ENCODE results near the gene ACSM5.
"Not testable (repeated sequence)": the region's sequence is repeated elsewhere in the genome, so short reads cannot be mapped to it uniquely, and the experiment has no call there.

Gene ACSM5

DNA sequence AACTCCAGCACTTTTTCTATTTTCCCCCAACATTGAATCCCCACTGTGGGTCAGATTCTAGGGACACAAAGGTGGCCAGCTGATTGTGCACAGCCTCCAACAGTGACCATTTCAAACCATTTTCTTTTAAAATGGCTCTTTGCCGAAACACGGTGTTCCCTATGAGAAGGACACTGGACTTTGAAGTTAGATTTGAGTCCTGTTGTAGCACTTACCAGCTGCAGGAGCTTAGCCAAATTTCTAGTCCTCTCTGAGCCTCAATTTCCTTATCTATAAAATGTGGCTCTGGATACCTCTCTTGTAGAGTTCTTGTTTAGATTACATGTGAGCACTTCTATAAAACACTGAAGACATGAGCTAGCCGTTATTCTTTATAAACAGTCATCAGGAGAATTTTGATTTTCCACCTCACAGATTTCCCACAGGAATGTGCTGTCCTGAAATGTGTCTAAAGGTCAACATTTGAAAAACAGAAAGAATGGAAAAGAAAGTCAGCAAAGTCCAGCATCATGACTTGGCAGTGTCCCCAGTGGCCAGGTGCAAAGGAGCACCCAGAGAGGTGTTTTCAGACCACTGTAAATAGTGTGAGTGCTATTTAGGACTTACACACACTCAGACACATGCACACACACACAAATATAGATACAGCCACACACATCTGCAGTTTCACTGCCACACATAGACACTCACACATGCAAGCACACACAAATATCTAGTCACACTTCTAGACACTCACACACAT is 37.5 kb downstream of the ACSM5 start:
- not testable (repeated sequence) for H3K27ac ChIP-seq (ENCODE audit: low read depth, low read length); H3K27me3 ChIP-seq (ENCODE audit: control insufficient read depth, insufficient read depth, low read length); H3K4me1 ChIP-seq (ENCODE audit: control insufficient read depth, insufficient read depth, low read length); H3K4me3 ChIP-seq (ENCODE audit: low read depth, low read length); H3K9ac ChIP-seq (ENCODE audit: low read length); H3K9me3 ChIP-seq (ENCODE audit: control insufficient read depth, insufficient read depth, low read depth, low read length); H3K36me3 ChIP-seq (ENCODE audit: control insufficient read depth, insufficient read depth, low read length)

DNA sequence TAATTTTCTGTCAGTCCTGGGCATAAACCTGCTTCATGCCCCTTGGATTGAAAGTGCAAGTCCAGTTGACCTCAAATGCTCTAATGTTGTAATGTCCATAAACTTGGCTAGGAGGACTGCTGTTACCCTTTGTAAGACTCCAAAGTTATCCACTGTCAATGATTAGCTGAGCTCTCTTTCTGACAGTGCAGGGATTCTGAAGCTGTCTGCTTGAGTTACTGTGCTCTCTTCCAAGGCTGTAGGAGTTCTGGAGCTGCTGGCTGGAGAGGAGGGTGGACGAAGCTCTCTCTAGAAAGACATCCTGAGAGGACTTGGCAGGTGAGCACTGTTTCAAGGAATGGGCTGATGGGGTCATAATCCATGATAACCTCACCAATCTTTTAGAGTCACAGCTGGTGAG is 42.0 kb downstream of the ACSM5 start, which contains the start of gene ACSM2A:
ACSM2A (plus strand) TSS at position 158 of the 400 bp plus-strand sequence. CDS start 8,594 bp downstream, outside the sequence.
- H3K9me3 ChIP-seq (ENCODE audit: control insufficient read depth, insufficient read depth, low read depth, low read length); H3K36me3 ChIP-seq (ENCODE audit: control insufficient read depth, insufficient read depth, low read length); H3K27ac ChIP-seq (ENCODE audit: low read depth, low read length); H3K27me3 ChIP-seq (ENCODE audit: control insufficient read depth, insufficient read depth, low read length); H3K4me3 ChIP-seq (ENCODE audit: low read depth, low read length); H3K9ac ChIP-seq (ENCODE audit: low read length); H3K4me1 ChIP-seq (ENCODE audit: control insufficient read depth, insufficient read depth, low read length): not testable (repeated sequence)

DNA sequence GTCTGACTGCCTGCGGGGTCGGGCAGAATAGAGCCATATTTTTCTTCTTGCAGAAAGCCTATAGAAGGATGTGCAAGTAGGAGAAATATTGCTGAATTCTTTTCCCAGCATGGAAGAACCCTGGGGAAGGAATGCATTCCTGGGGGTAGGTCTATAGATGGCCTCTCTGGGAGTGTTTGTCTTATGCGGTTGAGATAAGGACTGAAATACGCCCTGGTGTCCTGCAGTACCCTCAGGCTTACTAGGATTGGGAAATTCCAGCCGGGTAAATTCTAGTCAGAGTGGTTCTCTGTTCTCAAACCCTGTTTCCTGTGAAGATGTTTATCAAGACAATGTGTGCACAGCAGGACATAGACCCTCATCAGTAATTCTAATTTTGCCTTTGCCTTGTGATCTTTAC is 44.3 kb downstream of the ACSM5 start:
- not testable (repeated sequence) for H3K4me3 ChIP-seq (ENCODE audit: low read depth, low read length); H3K9me3 ChIP-seq (ENCODE audit: control insufficient read depth, insufficient read depth, low read depth, low read length); H3K36me3 ChIP-seq (ENCODE audit: control insufficient read depth, insufficient read depth, low read length); H3K9ac ChIP-seq (ENCODE audit: low read length); H3K4me1 ChIP-seq (ENCODE audit: control insufficient read depth, insufficient read depth, low read length); H3K27me3 ChIP-seq (ENCODE audit: control insufficient read depth, insufficient read depth, low read length); H3K27ac ChIP-seq (ENCODE audit: low read depth, low read length)

DNA sequence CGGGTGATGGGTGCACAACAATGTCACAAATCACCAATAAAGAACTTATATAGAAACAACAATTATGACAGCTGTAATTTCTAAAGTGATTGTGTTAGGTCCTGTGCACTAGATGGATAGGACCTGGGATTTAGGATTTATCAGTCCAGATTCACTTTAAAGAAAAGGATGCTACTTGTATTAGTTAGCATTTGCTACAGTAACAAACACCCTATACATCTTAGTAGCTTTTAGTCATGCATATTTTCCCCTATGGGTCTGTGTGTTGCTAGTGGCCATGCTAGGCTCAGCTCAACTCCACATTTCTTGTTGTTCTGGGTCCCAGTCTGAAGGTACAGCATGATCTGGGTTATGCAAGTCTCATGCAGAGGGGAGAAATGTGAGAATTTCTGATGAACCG is 49.9 kb downstream of the ACSM5 start:
- H3K9ac ChIP-seq (ENCODE audit: low read length); H3K27ac ChIP-seq (ENCODE audit: low read depth, low read length); H3K4me3 ChIP-seq (ENCODE audit: low read depth, low read length); H3K4me1 ChIP-seq (ENCODE audit: control insufficient read depth, insufficient read depth, low read length); H3K36me3 ChIP-seq (ENCODE audit: control insufficient read depth, insufficient read depth, low read length); H3K27me3 ChIP-seq (ENCODE audit: control insufficient read depth, insufficient read depth, low read length); H3K9me3 ChIP-seq (ENCODE audit: control insufficient read depth, insufficient read depth, low read depth, low read length): not testable (repeated sequence)

DNA sequence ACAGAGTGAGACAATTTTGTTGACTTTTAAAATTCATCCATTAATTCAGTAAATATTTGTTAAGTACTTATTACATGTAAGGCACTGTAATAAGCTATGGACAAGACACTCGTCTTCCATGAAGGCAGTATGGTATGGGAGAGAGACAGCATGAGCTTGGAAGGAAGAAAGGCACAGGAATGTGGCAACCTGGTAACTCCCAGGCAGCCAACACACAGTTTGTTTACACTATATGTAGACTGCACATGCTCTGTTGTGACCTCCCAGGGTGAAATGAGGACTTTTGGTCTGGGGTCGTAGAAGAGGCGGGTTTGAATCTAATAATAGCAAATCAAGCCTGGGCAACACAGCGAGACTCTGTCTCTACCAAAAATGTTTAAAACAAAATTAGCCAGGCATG is 51.0 kb downstream of the ACSM5 start:
- H3K27me3 ChIP-seq (ENCODE audit: control insufficient read depth, insufficient read depth, low read length); H3K36me3 ChIP-seq (ENCODE audit: control insufficient read depth, insufficient read depth, low read length); H3K27ac ChIP-seq (ENCODE audit: low read depth, low read length); H3K9ac ChIP-seq (ENCODE audit: low read length); H3K4me1 ChIP-seq (ENCODE audit: control insufficient read depth, insufficient read depth, low read length); H3K9me3 ChIP-seq (ENCODE audit: control insufficient read depth, insufficient read depth, low read depth, low read length); H3K4me3 ChIP-seq (ENCODE audit: low read depth, low read length): not testable (repeated sequence)

DNA sequence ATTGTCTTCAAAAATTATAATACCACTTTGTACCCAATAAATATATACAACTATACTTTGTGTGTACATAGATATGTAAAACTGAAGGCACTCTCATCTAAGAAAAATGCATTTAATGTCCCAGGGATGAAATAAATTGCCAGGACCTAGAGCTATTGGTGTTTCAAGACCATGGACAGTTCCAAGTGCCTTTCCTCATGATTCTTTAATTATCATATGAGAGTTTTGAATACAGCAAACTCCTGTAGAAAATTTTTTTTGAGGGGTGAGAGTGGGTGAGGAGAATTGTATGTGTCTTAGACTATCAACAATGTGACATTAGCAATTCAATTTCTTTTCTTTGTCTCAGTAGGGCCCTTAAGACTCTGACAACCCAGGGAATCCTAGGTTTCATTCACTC is 59.6 kb downstream of the ACSM5 start:
- H3K36me3 ChIP-seq (ENCODE audit: control insufficient read depth, insufficient read depth, low read length); H3K27ac ChIP-seq (ENCODE audit: low read depth, low read length); H3K4me3 ChIP-seq (ENCODE audit: low read depth, low read length); H3K9me3 ChIP-seq (ENCODE audit: control insufficient read depth, insufficient read depth, low read depth, low read length); H3K4me1 ChIP-seq (ENCODE audit: control insufficient read depth, insufficient read depth, low read length); H3K9ac ChIP-seq (ENCODE audit: low read length); H3K27me3 ChIP-seq (ENCODE audit: control insufficient read depth, insufficient read depth, low read length): not testable (repeated sequence)

DNA sequence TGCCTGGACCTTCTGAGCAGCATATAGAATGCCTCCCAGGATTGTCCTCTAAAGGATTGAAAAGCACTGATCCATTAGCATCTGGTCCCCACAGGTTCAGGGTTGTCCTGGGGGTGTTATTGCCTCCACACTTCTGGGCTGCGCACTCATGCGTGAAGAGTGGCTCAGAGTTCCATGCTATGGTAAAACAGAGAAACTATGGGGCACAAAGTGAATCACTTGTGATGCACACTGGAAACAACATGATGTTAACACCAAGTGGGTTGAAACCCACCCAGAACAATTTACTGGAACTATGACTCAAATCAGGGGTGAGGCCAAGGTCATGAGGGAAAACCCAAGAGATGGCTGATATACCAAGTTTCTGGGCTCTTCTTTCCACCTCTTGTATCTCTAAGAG is 60.6 kb downstream of the ACSM5 start:
- not testable (repeated sequence) for H3K27ac ChIP-seq (ENCODE audit: low read depth, low read length); H3K27me3 ChIP-seq (ENCODE audit: control insufficient read depth, insufficient read depth, low read length); H3K4me3 ChIP-seq (ENCODE audit: low read depth, low read length); H3K4me1 ChIP-seq (ENCODE audit: control insufficient read depth, insufficient read depth, low read length); H3K36me3 ChIP-seq (ENCODE audit: control insufficient read depth, insufficient read depth, low read length); H3K9me3 ChIP-seq (ENCODE audit: control insufficient read depth, insufficient read depth, low read depth, low read length); H3K9ac ChIP-seq (ENCODE audit: low read length)

DNA sequence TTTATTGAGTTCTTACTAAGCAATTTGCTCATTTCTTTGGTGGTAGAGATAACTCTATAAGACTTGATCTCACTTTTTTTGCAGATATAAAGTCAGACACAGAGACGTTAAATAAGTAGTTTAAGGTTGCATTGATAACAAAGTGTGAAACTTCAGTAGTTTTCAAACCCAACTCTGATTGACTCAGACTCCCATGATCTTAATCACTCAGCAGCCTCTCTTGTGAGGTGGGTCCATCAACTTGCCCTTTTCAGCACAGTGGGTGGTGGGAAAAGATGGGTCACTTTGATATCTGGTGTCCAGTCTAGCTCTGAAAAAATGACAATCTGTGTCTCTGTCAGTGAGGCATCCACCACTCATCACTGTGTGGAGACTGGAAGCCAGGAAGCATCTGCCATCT is 61.4 kb downstream of the ACSM5 start:
- not testable (repeated sequence) for H3K27me3 ChIP-seq (ENCODE audit: control insufficient read depth, insufficient read depth, low read length); H3K36me3 ChIP-seq (ENCODE audit: control insufficient read depth, insufficient read depth, low read length); H3K9ac ChIP-seq (ENCODE audit: low read length); H3K27ac ChIP-seq (ENCODE audit: low read depth, low read length); H3K4me3 ChIP-seq (ENCODE audit: low read depth, low read length); H3K9me3 ChIP-seq (ENCODE audit: control insufficient read depth, insufficient read depth, low read depth, low read length); H3K4me1 ChIP-seq (ENCODE audit: control insufficient read depth, insufficient read depth, low read length)

DNA sequence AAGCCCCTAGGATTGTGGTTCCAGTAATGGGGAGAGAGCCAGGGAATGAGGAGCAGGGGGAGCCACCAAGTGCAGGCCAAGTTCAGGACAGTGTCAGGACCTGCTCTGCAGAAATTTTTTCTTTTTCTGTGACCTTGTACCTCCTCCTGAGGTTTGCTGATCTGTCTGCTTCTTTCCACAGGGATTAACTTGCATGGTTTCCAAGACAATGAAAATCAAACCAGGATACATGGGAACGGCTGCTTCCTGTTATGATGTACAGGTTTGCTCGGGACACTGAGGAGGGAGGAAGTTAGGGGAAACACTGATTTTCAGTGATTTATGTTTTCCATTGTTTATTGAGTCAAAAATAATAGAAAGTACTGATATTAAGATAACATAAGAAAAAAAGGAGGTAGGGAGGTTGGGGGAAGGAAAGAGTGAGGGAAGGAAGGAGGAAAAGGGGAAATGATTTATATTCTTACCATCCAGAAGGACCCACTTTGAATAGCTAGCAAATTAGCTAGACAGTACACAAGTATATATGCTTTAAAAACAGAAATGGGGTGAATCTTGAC is 67.9 kb downstream of the ACSM5 start:
- not testable (repeated sequence) for H3K9ac ChIP-seq (ENCODE audit: low read length); H3K36me3 ChIP-seq (ENCODE audit: control insufficient read depth, insufficient read depth, low read length); H3K9me3 ChIP-seq (ENCODE audit: control insufficient read depth, insufficient read depth, low read depth, low read length); H3K4me3 ChIP-seq (ENCODE audit: low read depth, low read length); H3K4me1 ChIP-seq (ENCODE audit: control insufficient read depth, insufficient read depth, low read length); H3K27me3 ChIP-seq (ENCODE audit: control insufficient read depth, insufficient read depth, low read length); H3K27ac ChIP-seq (ENCODE audit: low read depth, low read length)

DNA sequence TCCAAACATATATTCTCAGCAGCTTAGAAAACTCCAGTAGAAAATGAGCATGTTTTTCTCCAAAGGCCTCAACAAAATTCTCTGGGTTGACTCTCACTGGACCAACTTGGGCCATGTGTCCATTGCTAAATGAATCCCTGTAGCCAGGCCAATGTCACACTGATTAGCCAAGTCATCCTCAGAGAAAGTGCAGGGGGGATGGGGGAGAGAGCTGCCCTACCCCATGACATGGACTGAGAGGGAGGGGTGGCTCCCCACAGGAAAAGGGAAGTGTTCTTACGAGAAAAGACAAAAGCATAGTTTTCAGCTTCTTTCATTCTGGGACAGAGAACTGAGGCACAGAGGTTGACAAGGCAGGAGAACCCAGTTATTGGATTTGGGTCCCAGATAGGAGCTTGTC is 74.7 kb downstream of the ACSM5 start:
- H3K4me1 ChIP-seq (ENCODE audit: control insufficient read depth, insufficient read depth, low read length); H3K27ac ChIP-seq (ENCODE audit: low read depth, low read length); H3K36me3 ChIP-seq (ENCODE audit: control insufficient read depth, insufficient read depth, low read length); H3K9ac ChIP-seq (ENCODE audit: low read length); H3K9me3 ChIP-seq (ENCODE audit: control insufficient read depth, insufficient read depth, low read depth, low read length); H3K4me3 ChIP-seq (ENCODE audit: low read depth, low read length); H3K27me3 ChIP-seq (ENCODE audit: control insufficient read depth, insufficient read depth, low read length): not testable (repeated sequence)

DNA sequence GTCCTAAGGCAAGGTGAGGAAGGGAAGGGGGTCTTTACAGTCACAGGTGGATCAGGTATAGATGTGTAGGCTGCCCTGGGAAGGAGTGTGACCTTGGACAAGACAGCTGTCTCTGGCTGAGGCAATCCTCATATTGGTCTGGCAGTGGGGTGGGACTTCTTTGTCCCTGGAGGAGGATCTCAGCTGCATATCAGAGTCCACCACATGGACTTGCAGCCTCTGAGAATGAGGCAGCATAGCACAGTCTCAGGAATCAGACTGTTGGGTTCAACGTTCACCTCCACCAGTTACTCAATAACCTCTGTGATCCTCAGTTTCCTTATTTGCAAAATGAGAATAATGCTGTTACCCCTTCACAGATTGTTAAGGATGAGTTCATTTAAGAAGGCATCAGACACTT is 75.4 kb downstream of the ACSM5 start:
- Histone ChIP-seq H3K27me3 (ENCODE audit: control insufficient read depth, insufficient read depth, low read length) (peaks cover 2% of the 10 kb centered on the region; the same call in 1 of the 2 replicates), H3K9ac (ENCODE audit: low read length) (no peak overlapping the region), H3K36me3 (ENCODE audit: control insufficient read depth, insufficient read depth, low read length) (no peaks in the 10 kb centered on the region), H3K27ac (ENCODE audit: low read depth, low read length) (no peak overlapping the region), H3K4me3 (ENCODE audit: low read depth, low read length) (no peak overlapping the region), H3K9me3 (ENCODE audit: control insufficient read depth, insufficient read depth, low read depth, low read length) (no peaks in the 10 kb centered on the region), H3K4me1 (ENCODE audit: control insufficient read depth, insufficient read depth, low read length) (no peaks in the 10 kb centered on the region)
